Tibial nerve (tissue), 4 donors: ENCODE results near the gene ZKSCAN3. TPM values are rescaled to one million over a fixed set of nuclear protein-coding genes. Genes with fewer than 3 reads are reported as not detected.

Source experiments
- DNase-seq, 2 donors: peaks; one replicate each; pipeline ENCODE4 v3.0.0-alpha.2; 2019; ENCODE audit warnings: low spot score in 2 of 2
- H3K27ac ChIP-seq, 4 donors: fragments of 200-600 bp; sonication (generic) in 3 of 4; one replicate each; pipeline ENCODE4 v1.5.1; 2017 to 2019; ENCODE audit warnings: mild to moderate bottlenecking in 1 of 4
- H3K27me3 ChIP-seq, 2 donors: fragments of 200-600 bp; sonication (generic) in 1 of 2; one replicate each; pipeline versions ENCODE4 v1.5.1 to v1.6.0; 2017 to 2019
- H3K36me3 ChIP-seq, 3 donors: fragments of 200-600 bp; sonication (generic); one replicate each; pipeline ENCODE4 v1.5.1; 2018 to 2019
- H3K4me1 ChIP-seq, 4 donors: fragments of 200-600 bp; sonication (generic) in 3 of 4; one replicate each; pipeline ENCODE4 v1.5.1; 2017 to 2019
- H3K4me3 ChIP-seq, 4 donors: fragments of 200-600 bp; sonication (generic) in 3 of 4; one replicate each; pipeline ENCODE4 v1.5.1; 2017 to 2019; ENCODE audit warnings: mild to moderate bottlenecking in 1 of 4, moderate library complexity in 1 of 4
- H3K9me3 ChIP-seq, 4 donors: fragments of 200-600 bp; sonication (generic) in 3 of 4; one replicate each; pipeline ENCODE4 v1.5.1; 2017 to 2019
- CTCF ChIP-seq, 5 experiments: fragments of 200-600 bp in 3 of 5; fragments of 450-650 bp in 2 of 5; sonication (generic) in 3 of 5; IDR thresholded peaks; one replicate each; pipeline ENCODE4 v1.5.1; 2016 to 2019; ENCODE audit warnings: antibody characterized with exemption in 5 of 5, mild to moderate bottlenecking in 3 of 5, moderate library complexity in 2 of 5
- EP300 ChIP-seq, 2 donors: sonication (generic); formaldehyde crosslinking; IDR thresholded peaks; one replicate each; pipeline ENCODE4 v1.6.1; 2017; ENCODE audit warnings: antibody characterized with exemption in 2 of 2, mild to moderate bottlenecking in 1 of 2
- POLR2A ChIP-seq, 2 donors: fragments of 450-650 bp; IDR thresholded peaks; one replicate each; pipeline ENCODE4 v1.6.1; 2017; ENCODE audit warnings: antibody characterized with exemption in 2 of 2, mild to moderate bottlenecking in 2 of 2, moderate library complexity in 2 of 2
- WGBS, 2 donors: methylation state at CpG; one replicate each; pipeline ENCODE4 v1.1.5; 2018; 5-methylcytosine and 5-hydroxymethylcytosine counted together
- total RNA-seq, 4 donors: library from RNA; depleted of rRNA; stranded (reverse); fragments of >200 nt; gene quantifications; one replicate each; pipeline ENCODE4 v1.1.0, GENCODE V29; 2016

The ZKSCAN3 gene
- total RNA-seq, 4 donors from 2014 or later = 4.5 to 15.1 (median 7.1) TPM

DNA sequence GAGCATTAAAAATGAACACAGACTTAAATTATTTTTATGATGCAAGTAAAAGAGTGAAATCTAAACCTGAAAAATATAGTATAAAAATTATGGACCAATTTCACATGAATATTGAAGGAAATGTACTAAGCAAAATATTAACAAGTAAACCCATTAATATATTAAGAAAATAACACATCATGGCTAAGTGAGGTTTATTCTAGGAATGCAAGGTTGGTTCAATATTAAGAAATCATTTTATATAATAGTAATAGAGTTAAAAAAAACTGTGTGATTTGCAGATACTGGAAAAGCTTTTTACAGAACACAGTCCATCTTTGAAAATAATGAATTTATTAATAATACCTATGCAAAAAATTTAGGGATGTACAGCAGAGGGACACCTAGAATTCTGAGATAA is 28.9 kb downstream of the ZKSCAN3 start:
- Histone ChIP-seq H3K4me1 (peaks cover 0 to 9% (median 0%) of the 10 kb centered on the region in 4 donors), H3K27me3 (no peaks in the 10 kb centered on the region), H3K27ac (no peak overlapping the region), H3K4me3 (no peak overlapping the region), H3K36me3 (peaks cover 0 to 54% (median 4%) of the 10 kb centered on the region in 3 donors), H3K9me3 (peaks cover 0 to 14% (median 0%) of the 10 kb centered on the region in 4 donors)
- TF ChIP-seq CTCF (IDR thresholded peaks at IDR 0.05) (no peak), EP300 (IDR thresholded peaks at IDR 0.05) (no peak), POLR2A (IDR thresholded peaks at IDR 0.05) (no peak)
- DNase-seq = no peak

DNA sequence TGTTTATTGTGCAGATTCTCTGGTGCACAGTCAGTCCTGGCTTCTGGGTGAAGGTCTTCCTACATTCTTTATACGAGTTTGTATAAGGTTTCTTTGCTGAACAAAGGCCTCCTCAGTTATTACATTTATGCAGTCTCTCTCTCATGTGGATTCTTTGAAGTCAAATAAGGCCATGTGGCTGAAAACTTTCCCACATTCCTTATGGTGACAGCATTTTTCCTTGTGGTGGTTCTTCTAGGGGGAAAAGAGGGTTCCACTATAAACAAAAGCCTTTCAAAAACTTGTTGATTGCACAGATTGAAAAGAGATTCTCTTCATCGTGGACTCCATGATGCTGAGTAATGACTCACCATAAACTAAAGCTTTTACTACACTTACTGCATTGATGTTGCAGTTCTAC is 30.6 kb downstream of the ZKSCAN3 start:
- TF ChIP-seq CTCF (IDR thresholded peaks at IDR 0.05) (no peak), POLR2A (IDR thresholded peaks at IDR 0.05) (no peak), EP300 (IDR thresholded peaks at IDR 0.05) (no peak)
- Histone ChIP-seq H3K9me3 (peaks cover 0 to 14% (median 0%) of the 10 kb centered on the region in 4 donors), H3K36me3 (peaks cover 0 to 58% (median 4%) of the 10 kb centered on the region in 3 donors)

GRCh38 chr6:28383235-28384142 is 33.7 kb downstream of the ZKSCAN3 start:
- peak overlapping the region; percentile 10 to 53 (median 39) for H3K4me3 ChIP-seq
- H3K27me3 ChIP-seq = no peaks in the 10 kb centered on the region
- peaks cover 3 to 71% (median 4%) of the 10 kb centered on the region in 3 donors for H3K36me3 ChIP-seq
- peak overlapping the region; percentile 11 to 81 (median 57) for H3K27ac ChIP-seq
- H3K4me1 ChIP-seq = peaks cover 0 to 11% (median 0%) of the 10 kb centered on the region in 4 donors
- TF ChIP-seq CTCF (IDR thresholded peaks at IDR 0.05) (peak in 2 of 5 experiments; percentile 25 to 38), EP300 (IDR thresholded peaks at IDR 0.05) (peak; percentile 62 to 80), POLR2A (IDR thresholded peaks at IDR 0.05) (peak in 1 of 2 donors; percentile 37)
- DNase-seq = peak; percentile 65 to 75
- peaks cover 0 to 7% (median 0%) of the 10 kb centered on the region in 4 donors for H3K9me3 ChIP-seq
- 20 to 27% methylated on average over 20 to 25 of the region's 31 CpGs for WGBS, 2 donors

More for the DNA sequence above, 30.6 kb downstream of the ZKSCAN3 start:
- no peak overlapping the region for H3K4me3 ChIP-seq
- no peak for DNase-seq
- WGBS, 2 donors = 54 to 72% methylated on average over 2 of the region's 2 CpGs
- H3K27me3 ChIP-seq = no peaks in the 10 kb centered on the region
- H3K4me1 ChIP-seq = peaks cover 0 to 11% (median 0%) of the 10 kb centered on the region in 4 donors
- H3K27ac ChIP-seq = no peak overlapping the region

GRCh38 chr6:28384143-28384533 is 34.4 kb downstream of the ZKSCAN3 start:
- peaks cover 0 to 3% (median 0%) of the 10 kb centered on the region in 4 donors for H3K9me3 ChIP-seq
- H3K27me3 ChIP-seq = no peaks in the 10 kb centered on the region
- peak overlapping the region in 2 of 4 donors; percentile 78 to 81 for H3K27ac ChIP-seq
- peaks cover 0 to 11% (median 0%) of the 10 kb centered on the region in 4 donors for H3K4me1 ChIP-seq
- no peak for DNase-seq
- H3K36me3 ChIP-seq = peaks cover 3 to 73% (median 4%) of the 10 kb centered on the region in 3 donors
- no peak overlapping the region for H3K4me3 ChIP-seq
- WGBS, 2 donors = 78 to 86% methylated on average over 2 of the region's 2 CpGs
- TF ChIP-seq CTCF (IDR thresholded peaks at IDR 0.05) (no peak), POLR2A (IDR thresholded peaks at IDR 0.05) (no peak), EP300 (IDR thresholded peaks at IDR 0.05) (no peak)

GRCh38 chr6:28390688-28391087 is 40.9 kb downstream of the ZKSCAN3 start:
- H3K36me3 ChIP-seq = peaks cover 3 to 97% (median 12%) of the 10 kb centered on the region in 3 donors

More at GRCh38 chr6:28390688-28391087, 40.9 kb downstream of the ZKSCAN3 start:
- Histone ChIP-seq H3K4me3 (no peak overlapping the region), H3K4me1 (no peaks in the 10 kb centered on the region), H3K27me3 (no peaks in the 10 kb centered on the region), H3K9me3 (peaks cover 0 to 3% (median 0%) of the 10 kb centered on the region in 4 donors), H3K27ac (no peak overlapping the region)
- TF ChIP-seq POLR2A (IDR thresholded peaks at IDR 0.05) (no peak), CTCF (IDR thresholded peaks at IDR 0.05) (no peak), EP300 (IDR thresholded peaks at IDR 0.05) (no peak)
- WGBS, 2 donors = 93 to 94% methylated on average over 8 of the region's 8 CpGs
- no peak for DNase-seq
